NB4 (cell line): ENCODE results near the gene TSPO2.
"Not testable (repeated sequence)": the region's sequence is repeated elsewhere in the genome, so short reads cannot be mapped to it uniquely, and the experiment has no call there.

Experiments
- DNase-seq: peaks from one replicate; pipeline ENCODE4 v3.0.0; 2010; ENCODE audit warnings: low read depth
- H3K4me3 ChIP-seq: one replicate; pipeline ENCODE4 v1.5.1; 2011; ENCODE audit warnings: mild to moderate bottlenecking, low read depth, low read length, moderate library complexity
- CTCF ChIP-seq: IDR thresholded peaks from one replicate; pipeline ENCODE4 v1.5.1; 2012; ENCODE audit warnings: low read depth, low read length
- MYC ChIP-seq: IDR thresholded peaks from 2 replicates; pipeline ENCODE4 v1.6.1; 2011; ENCODE audit warnings: low read depth, low read length
- POLR2A ChIP-seq: IDR thresholded peaks from 2 replicates; pipeline ENCODE4 v1.6.1; 2011; ENCODE audit warnings: mild to moderate bottlenecking; ENCODE audit not compliant: insufficient read length; ENCODE audit errors: extremely low read depth
- TF ChIP-seq, protein P1 (sequence below): IDR thresholded peaks from 2 replicates; pipeline ENCODE4 v1.6.1; 2011; ENCODE audit warnings: low read depth, low read length

TSPO2 gene

GRCh38 chr6:40999569-40999968 is 42.7 kb upstream of the TSPO2 start:
- TF ChIP-seq MYC = no peak
- peak; percentile 90 for TF ChIP-seq CTCF
- no peak overlapping the region for H3K4me3 ChIP-seq
- DNase-seq = peak; percentile 77

DNA sequence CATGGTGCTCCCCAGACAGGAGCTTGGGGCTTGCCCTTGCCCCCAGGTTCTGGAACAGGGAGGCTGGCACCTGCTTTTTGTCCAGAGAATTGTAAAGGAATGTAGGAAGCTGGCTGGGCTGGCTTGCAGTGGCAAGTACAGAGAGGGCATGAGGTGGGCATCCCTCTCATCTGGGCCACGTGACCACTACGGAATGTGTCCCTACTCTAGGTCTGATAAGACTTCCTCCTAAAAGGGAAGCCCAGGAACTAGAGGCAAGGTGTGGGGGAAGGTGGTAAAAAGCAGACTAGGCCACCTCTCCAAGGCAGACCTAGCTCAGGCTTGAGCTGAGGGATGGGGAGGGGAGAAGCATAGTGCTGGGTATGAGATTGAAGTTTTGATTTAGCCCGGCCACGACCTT is 42.0 kb upstream of the TSPO2 start:
- no peak overlapping the region for H3K4me3 ChIP-seq
- DNase-seq = no peak
- no peak for TF ChIP-seq CTCF
- TF ChIP-seq MYC = no peak
- TF ChIP-seq, protein P1, sequence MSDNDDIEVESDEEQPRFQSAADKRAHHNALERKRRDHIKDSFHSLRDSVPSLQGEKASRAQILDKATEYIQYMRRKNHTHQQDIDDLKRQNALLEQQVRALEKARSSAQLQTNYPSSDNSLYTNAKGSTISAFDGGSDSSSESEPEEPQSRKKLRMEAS = no peak
- TF ChIP-seq POLR2A = no peak

DNA sequence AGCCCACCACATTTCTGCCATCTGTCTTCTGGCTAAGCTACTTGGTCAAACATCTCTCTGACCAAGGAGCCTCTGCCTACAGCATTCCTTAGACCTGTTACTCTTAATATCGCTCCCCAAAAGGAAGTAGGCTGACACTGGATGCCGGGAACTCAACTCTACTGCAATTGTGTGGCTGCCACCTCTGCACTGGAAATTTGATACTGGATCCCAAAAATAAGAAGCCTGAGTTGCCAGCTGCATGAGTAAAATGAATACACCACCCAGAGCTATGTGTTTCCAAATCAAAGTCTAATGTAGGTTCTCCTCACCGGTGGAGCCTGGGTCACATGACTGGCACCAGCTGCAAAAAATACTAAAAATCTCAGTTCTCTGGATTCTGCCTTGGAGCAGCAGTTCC is 40.1 kb upstream of the TSPO2 start:
- TF ChIP-seq MYC (no peak), POLR2A (no peak), CTCF (no peak)
- TF ChIP-seq, protein P1 = no peak
- no peak for DNase-seq

DNA sequence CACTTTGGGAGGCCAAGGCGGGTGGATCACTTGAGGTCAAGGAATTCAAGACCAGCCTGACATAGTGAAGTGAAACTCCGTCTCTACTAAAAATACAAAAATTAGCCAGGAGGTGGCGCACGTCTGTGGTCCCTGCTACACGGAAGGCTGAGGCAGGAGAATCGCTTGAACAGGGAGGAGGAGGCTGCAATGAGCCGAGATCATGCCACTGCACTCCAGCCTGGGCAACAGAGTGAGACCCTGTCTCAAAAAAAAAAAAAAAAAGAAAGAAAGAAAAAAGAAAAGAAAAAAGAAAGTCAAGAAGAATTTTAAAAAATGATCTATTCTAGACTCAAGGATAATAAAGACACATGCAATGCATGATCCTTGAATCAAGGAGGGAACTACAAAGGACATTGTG is 36.0 kb upstream of the TSPO2 start:
- DNase-seq = peak; percentile 70
- not testable (repeated sequence) for H3K4me3 ChIP-seq
- peak; percentile 56 for TF ChIP-seq CTCF

More for the DNA sequence above, 40.1 kb upstream of the TSPO2 start:
- no peak overlapping the region for H3K4me3 ChIP-seq

DNA sequence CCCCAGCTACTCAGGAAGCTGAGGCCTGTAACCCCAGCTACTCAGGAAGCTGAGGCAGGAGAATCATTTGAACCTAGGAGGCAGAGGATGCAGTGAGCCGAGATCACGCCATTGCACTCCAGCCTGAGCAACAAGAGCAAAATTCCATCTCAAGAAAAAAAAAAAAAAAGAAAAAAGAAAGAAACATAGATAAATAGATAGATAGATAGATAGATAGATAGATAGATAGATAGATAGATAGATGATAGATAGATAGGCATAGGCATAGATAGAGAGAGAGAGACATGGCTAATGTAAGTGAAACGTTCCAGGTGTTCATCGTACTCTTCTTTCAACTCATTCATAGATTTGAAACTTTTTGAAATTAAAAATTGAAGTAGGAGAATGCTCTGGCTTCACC is 35.3 kb upstream of the TSPO2 start:
- DNase-seq, H3K4me3 ChIP-seq: not testable (repeated sequence)

- no peak overlapping the region for H3K4me3 ChIP-seq
- DNase-seq = no peak
- no peak for TF ChIP-seq MYC
- no peak for TF ChIP-seq CTCF
- no peak for TF ChIP-seq POLR2A
- TF ChIP-seq, protein P1 = no peak
Observed at GRCh38 chr6:41008011-41008410, 34.3 kb upstream of the TSPO2 start.

- H3K4me3 ChIP-seq = no peak overlapping the region
- TF ChIP-seq MYC (no peak), CTCF (no peak), POLR2A (no peak)
- TF ChIP-seq, protein P1 = no peak
- no peak for DNase-seq
Observed at GRCh38 chr6:41009669-41010068, 32.6 kb upstream of the TSPO2 start.
